GM19438 (cell line): ENCODE measurements around the gene ROBO3.

ENCODE experiments used
- ATAC-seq: cut with Tn5 transposase; IDR thresholded peaks from one replicate; pipeline ENCODE4 v1.9.1; 2021; ENCODE audit warnings: low read depth; ENCODE audit not compliant: unreplicated experiment

The ROBO3 gene

DNA sequence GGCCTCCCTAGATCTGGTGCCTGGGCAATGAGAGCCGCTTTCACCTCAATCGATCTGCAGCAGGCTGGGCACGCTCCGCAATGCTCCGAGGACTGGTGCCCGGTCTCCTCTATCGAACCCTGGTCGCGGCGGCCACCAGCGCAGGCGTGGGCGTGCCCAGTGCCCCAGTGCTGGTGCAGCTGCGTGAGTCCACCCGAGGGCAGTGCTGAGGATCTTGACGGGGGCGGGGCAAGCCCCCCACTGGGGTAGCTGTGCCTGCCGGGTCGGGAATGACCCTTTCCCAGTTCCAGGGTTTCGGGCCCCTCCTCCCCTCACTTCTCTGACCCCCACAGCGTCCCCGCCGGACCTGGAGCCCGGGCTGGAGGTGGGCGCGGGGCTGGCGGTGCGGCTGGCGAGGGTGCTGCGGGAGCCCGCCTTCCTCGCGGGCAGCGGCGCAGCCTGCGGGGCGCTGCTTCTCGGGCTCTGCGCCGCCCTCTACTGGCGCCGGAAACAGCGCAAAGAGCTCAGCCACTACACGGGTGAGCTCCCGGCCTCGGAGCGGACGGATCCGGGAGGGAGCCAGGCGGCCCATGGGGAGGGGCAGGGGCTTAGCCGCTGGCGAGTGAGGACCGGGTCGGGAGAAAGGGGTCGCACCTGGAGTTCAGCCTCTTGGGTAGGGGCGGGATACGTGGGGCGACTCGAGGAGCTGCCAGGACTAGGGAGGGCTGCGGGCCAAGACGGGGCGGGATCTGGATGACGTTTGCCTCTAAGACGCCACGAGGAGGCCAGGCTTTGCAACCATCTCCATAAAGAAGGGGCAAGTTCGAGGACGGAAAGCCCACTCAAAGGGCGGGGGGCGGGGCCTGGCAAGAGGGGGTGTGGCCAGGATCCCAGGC, 10.9 kb downstream of the ROBO3 start:
- ATAC-seq = peak; percentile 95

DNA sequence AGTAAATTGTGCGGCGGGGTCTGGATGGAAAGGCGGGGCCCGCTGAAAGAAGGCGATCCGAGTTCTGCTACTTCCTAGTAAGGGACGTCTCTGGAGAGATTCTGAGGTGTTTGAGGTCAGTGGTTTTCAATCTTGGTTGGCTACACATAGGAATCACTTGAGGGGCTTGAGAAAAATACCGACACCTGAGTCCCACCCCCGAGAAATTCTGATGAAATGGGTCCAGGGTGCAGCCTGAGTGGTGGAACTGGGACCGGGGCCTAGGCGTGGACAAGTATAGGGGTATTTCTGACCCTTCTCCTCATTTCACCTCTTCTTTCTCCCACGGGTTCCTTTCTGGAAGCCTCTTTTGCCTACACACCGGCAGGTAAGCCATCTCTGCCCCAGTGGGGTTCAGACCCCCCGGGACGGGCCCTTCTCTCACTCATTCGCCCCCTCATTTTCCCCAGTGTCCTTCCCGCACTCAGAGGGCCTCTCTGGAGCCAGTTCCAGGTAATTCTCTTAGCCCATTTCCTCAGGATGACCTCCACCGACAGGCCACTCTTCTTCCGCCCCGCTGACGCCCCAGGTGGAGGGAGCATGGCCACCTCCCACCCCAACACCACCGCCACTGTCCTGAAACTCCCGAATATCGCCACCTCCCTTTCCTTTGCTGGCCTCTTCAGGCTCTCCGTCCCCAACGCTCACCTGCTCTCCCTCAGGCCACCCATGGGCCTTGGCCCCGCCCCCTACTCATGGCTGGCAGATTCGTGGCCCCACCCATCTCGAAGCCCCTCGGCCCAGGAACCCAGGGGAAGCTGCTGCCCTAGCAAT, 11.8 kb downstream of the ROBO3 start:
- ATAC-seq = no peak

DNA sequence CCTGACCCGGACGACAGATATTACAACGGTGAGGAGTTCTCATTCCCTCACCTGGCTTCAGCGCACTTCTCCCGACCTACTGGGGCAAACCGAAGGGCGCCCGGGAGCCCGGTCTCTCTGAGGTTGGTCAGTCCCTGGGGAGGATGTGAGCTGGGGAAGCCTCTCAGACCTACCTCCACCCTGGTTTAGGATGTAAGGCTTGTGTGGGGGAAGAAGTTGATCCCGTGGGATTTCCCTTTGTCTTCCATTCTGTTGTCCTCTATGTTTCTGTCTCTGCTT, 12.3 kb downstream of the ROBO3 start:
- no peak for ATAC-seq

DNA sequence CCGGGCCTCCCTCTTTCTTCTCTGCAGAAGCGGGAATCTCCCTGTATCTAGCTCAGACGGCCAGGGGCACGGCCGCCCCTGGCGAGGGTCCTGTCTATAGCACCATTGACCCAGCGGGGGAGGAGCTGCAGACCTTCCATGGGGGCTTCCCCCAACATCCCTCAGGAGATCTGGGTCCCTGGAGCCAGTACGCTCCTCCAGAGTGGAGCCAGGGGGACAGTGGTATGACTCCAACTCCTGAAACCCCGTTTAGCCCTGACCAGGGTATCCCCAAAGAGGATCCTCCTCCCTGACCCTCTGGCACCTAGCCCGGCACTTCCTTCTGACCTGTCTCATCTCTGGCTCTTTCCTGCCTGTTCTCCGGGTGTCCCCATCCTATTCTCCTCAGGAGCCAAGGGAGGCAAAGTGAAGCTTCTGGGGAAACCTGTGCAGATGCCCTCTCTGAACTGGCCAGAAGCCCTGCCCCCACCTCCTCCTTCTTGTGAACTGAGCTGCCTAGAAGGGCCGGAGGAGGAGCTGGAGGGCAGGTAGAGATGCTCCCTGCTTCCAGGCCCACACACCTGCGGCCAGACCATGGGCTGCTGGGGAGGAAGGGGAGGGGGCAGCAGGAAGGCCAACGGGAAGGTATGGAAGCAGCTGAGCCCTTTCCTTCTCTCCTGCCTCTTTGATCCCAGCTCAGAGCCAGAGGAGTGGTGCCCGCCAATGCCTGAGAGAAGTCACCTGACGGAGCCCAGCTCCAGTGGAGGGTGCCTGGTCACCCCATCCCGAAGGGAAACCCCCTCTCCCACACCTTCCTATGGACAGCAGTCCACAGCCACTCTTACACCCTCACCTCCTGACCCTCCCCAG, 12.9 kb downstream of the ROBO3 start:
- no peak for ATAC-seq

DNA sequence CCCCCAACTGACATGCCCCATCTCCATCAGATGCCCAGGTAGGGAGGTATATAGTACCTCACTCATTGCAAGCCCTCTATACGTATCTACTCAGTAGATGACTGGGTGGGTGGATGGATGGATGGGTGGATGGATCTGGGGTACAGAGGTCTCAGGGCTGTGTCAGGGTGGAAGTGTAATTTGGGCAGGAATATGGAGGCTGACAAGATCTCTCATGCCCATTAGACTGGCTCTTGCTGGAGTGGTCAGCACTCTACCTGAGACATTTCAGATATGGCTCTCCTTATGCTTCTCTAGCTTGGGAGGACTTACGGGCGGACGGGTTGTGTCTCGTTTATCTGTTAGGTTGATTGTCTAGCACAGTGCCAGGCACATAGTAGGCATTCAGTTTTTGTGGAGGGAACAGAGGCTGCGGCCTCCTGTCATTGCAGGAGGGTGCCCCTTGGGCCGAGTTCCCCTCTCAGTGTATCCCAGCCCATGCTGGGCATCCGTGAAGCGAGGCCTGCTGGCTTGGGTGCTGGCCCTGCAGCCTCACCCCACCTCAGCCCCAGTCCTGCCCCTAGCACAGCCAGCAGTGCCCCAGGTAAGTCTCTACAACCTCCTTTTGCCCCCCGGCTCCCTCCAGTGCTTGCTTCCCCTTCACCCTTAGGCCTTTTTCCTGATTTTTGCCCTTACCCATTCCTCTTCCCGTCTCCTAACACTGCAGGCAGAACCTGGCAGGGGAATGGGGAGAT, 13.7 kb downstream of the ROBO3 start:
- no peak for ATAC-seq

DNA sequence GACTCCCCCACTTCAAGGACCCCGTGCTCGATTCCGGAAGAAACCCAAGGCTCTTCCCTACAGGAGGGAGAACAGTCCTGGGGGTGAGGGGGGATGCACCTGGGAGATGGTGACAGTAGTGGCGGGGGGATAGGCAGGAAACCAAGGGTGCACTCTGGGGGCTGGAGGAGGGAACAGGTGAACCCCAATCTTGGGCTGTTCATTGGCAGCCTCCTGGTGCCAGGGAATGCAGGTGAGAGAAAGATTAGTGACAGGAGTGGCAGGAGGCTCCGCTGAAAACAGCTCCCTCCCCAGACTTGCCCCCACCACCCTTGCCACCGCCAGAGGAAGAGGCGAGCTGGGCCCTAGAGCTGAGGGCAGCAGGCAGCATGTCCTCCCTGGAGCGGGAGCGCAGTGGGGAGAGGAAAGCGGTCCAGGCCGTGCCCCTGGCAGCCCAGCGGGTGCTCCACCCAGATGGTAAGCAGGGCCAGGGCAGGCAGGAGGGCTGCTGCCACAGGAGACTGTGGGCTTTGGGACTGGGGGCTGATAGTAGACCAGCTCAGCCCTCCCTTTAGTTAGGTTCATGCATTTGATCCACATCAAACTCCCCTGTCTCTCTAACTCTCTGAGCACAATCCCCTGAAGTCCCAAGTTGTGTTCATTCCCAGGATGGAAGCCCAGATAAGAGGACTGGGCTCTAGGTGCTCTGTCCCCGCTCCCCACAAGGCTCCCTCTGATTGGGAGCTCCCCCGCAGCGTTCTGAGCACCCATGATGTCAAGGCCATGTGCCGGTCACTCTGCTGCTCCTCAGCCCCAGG, 14.5 kb downstream of the ROBO3 start:
- ATAC-seq = no peak

DNA sequence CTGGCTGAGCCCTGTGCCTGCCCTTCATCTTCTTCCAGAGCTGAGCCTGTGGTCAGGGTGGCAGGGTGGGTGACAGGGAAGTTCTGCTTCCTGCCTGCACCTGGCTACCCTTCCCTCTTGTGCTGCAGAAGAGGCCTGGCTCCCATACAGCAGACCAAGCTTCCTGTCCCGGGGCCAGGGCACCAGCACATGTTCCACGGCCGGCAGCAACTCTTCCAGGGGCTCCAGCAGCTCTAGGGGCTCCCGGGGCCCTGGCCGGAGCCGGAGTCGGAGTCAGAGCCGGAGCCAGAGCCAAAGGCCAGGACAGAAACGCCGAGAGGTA, 15.0 kb downstream of the ROBO3 start:
- ATAC-seq = no peak

DNA sequence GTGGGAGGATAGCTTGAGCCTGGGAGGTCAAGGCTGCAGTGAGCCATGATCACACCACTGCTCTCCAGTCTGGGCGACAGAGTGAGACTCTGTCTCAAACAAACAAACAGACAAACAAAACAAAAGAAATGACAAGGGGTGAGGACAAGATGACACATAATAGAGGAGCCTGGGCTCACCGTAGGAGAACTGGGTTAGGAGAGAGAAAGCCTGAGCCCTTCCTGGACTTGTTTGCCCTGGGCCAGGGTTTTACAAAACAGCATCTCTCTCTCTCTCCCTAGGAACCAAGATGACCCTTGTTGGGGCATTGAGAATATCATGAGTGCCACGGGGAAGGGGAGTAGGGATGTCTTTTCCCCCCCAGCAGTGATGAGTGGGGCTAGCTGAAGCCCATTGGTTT, 15.7 kb downstream of the ROBO3 start:
- ATAC-seq = no peak

DNA sequence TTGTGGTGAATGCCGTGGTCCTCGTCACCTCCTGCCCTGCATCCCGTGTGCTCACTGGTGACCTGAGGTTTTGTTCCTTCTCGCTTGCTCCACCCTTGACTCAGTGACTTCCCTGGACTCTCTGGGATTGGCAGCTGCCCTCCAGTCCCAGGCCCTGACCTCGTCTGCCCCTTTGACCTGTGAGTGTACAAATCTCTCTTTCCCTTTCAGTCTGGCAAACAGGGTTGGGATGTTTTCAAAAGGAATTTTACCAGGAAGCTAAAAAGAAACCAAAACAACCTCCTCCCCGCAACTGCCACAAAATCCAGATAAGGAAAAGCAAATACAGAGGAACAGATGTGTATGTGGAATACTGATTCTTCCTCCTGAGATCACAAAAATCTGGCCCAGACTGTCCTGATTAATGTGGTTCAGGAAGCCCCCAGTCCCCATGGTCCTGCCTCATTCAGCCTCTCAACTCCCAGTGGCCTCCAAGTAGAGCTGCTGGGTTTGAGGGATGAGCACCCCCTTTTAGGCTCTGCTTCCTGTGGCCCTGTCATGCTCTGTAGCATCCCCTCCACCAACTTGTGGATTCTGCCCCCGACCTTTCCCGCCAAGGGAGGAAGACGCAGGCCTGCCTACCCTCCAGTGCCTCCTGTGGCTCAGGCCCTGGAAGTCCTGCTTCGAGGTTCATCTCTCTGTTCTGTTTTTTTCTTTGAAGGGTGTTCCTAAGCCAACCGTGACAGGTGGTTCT, 17.3 kb downstream of the ROBO3 start:
- no peak for ATAC-seq

DNA sequence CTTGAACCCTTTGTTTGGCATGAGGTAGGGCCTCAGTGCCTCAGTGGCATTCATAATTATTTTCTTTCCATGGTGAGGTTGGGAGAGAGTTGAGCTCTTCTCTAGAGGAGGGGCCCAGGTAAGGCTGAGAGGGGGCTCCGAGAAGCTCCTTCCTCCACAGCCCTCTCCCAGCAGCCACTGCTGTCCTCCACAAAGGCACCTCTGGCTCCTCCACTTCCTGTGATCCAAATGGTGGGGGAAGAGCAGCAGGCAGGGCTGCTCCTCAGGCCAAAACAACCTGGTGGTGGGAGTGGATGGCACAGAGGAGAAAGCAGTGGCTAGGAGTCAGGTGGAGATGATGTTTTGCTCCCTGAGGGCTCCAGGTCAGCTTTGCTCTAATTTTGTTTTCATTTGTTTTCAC, 19.1 kb downstream of the ROBO3 start:
- no peak for ATAC-seq

DNA sequence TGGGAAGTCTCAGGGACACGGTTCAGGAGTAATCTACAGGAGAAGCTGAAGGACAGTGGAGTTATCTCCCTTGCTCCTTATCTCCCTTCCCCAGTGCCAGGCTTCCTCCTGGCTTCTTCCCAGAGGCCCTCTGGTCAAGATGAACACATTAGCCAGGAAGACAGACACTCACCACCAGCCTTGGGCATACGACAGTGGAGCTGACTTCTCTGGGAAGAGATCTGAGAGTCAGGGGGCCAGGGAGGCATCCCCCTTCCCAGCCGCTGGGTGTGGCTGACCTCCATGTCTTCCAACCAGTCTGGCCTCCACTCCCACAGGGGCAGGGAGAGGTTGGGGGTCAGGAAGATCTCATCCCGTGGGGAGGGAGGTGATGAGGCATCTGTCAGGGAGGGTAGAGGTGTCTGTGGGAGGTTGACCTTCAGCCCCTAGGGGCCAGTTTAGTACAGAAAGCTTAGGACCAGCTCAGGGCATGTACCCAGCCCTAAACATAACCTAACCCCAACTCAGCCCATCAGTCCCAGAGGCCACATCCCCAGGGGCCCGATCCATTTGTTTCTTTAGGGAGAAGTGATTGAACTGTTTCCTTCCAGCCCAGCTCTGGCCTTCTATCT, 19.7 kb downstream of the ROBO3 start:
- no peak for ATAC-seq

DNA sequence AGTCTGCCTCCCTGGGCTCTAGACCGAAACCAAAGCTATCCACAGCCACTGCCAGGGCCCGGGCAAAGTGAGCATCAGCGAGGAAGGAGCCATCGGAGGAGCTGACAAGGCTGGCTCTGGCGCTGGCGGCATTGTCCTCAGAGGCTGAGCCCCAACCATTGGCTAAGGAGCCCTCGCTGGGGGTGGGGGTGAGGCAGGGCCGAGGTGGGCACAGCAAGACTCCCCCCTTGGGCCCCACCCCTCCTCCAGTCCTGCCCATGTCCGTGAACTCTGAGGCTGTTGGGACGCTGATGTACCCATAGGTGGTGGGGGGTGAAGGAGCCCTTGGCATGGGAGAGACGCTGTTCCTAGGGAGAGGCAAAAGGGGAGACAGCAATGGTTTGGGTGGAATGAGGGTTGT, 21.2 kb downstream of the ROBO3 start:
- ATAC-seq = no peak

DNA sequence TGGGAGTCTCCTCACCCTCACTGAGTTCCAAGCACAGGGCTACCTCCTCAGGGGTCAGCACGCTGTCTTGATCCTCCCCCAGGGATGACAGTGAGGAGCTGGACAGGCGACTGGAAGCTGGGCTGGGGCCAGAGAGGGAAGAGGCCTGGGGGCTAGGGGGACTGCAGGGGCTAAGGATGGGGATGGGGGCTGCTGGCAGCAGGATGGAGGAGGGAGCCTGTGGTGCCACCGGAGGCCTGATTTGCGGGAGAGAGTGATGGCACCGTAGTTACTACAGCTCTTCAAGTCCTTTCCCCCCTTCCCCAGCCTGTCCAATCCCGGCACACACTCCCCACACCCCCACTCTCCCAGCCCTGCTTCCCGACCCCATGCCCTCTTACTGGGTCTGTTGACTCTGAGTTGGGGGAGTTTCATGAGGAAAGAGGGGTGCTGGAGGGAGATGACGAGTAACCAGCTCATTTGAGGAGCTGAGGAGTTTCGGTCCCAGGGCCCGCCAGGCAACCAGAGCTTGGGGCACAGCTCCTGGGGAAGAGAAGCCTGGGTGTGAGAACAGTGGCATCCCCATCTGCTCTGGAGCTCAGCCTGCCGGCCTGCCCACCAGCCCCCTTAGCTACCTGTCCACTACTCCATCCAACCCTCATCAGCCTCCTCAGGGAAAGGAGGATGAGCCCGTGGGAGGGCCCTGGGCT, 21.9 kb downstream of the ROBO3 start:
- no peak for ATAC-seq

DNA sequence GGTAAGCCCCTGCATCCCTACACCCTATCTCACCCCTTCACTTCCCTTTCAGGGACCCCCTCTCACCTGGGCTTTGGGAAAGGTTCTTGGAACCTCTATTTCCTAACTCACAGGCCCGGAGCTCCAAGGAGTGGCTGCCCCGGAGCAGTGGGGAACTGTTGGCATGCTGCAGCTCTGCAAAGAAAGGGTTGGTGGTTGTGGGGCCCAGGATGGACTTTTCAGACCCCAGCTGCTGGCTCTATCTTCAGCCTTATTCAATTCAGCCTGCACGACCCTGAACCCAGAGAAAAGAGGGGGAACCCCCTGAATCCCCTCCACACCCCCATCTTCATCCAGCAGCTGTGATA, 22.4 kb downstream of the ROBO3 start:
- ATAC-seq = no peak

DNA sequence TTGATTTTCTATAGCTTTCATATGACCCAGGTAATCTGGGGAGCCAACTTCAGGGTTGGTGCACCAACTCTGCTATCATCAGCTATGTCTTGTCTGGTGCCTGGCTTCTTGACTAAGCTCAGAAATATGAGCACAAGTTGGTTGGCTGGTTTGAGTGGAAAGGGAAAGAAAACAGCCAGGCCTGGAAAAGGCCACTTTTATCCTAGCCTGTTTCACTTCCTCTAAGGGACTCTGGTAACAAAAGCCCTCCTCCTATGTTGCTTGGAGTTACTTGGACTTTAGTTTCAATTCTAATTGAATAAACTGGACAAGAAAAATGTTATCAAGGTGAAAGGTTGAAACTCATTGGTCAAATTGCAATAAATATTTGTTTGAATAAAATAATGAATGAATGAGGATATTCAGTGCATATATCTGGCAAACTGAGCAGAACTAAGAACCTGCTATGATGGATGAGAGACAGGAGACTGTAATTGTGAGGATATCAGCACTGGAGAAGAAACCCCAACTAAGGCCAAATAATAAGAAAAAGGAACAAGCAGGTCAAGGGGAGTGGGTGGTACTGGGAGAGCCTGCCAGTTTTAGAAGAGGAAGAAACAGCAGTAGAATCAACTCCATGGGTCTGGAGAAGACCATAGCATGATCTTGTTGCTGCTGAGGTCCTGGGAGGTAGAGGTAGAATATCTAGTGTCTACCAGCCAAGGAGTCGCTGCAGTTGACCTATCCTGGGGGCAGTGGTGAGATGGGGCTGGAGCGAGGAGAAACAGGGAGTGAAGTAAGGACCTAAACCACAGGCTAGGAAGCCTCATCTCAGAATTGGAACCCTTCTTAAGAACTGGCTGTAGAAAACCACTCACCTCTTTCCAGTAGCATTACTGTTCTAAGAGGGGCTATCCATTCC, 24.2 kb downstream of the ROBO3 start:
- no peak for ATAC-seq

DNA sequence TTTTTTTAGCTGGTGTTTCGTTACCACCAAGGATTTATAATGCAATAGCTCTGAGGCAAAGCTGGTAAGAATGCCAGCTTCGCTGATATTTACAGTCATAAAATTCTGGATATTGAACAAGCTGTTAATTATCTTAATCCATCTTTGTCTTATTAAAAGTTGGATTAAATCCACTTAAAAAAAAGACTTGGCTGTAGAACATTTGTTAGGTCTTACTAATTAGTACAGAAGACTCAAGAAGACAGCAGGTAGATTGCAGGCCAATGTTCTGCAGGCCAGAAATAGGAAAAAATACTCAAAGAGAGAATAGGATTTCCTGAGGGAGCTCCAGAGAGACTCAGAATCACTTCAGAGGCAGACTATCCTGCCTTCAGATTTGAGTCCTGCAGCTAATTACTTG, 24.9 kb downstream of the ROBO3 start:
- ATAC-seq = no peak

DNA sequence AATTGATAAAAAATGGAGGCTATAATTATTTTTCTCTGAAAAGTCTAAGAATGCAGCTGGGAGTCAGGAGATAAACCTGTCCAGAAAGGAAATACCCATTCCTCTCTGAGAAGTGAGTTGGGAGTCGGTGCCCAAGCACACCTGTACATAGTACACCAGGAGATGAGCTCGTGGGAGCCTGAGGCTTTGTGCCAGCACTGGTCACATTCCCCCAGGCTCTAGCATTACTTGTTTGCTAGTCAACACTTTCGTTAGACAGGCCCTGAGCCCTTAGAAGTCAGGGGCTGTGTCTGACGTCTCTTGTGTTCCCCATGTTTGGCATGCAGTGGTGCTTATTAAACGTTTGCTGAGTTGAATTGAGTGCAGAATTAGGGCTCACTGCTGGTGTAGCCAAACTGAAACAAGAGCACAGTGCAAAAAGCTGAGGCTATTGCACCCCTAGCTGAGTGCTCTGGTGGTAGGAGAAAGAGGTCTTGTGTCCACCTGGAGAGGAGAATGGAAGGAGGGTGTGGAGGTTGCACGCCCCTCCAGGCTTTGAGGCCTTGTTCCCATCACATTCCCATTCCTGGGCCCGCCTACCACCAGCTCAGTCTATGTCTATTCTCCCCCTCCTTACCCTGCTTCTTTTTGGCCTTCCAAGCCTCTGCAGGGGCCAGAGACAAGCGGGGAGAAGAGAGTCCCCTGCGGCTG, 25.6 kb downstream of the ROBO3 start:
- no peak for ATAC-seq
